ENCODE results near the gene DNMT3A.

GRCh38 chr2:25362434-25363145, 20.9 kb upstream of the DNMT3A start:
- TF ChIP-seq EZH2 (IDR thresholded peaks at IDR 0.05; ENCODE audit: insufficient read depth, poor library complexity, severe bottlenecking) (no peak), EZH2phosphoT487 (IDR thresholded peaks at IDR 0.05; ENCODE audit: insufficient read depth, low read depth) (no peak)
